ENCODE data around the gene TEN1.

The TEN1 gene

GRCh38 chr17:76009447-76009846, 30.4 kb downstream of the TEN1 start:
- Histone ChIP-seq H3K9me3 (ENCODE audit: low read length) (no peaks in the 10 kb centered on the region), H3K36me3 (ENCODE audit: insufficient read depth, low read length) (no peaks in the 10 kb centered on the region), H3K9ac (ENCODE audit: low read length) (no peak overlapping the region), H3K27me3 (ENCODE audit: control insufficient read depth in 1 of 2, insufficient read depth in 2 of 2, low read length in 2 of 2) (no peaks in the 10 kb centered on the region), H3K4me1 (ENCODE audit: insufficient read depth, low read length) (peaks cover 2% of the 10 kb centered on the region), H3K4me3 (ENCODE audit: low read depth in 1 of 2, low read length in 2 of 2) (no peak overlapping the region), H3K27ac (ENCODE audit: low read depth, low read length) (no peak overlapping the region)

GRCh38 chr17:76009969-76010661, 31.1 kb downstream of the TEN1 start:
- no peak overlapping the region for H3K9ac ChIP-seq (ENCODE audit: low read length)
- H3K27ac ChIP-seq (ENCODE audit: low read depth, low read length) = no peak overlapping the region
- no peaks in the 10 kb centered on the region for H3K36me3 ChIP-seq (ENCODE audit: insufficient read depth, low read length)
- no peak overlapping the region for H3K4me3 ChIP-seq (ENCODE audit: low read depth in 1 of 2, low read length in 2 of 2)
- peaks cover 5% of the 10 kb centered on the region for H3K4me1 ChIP-seq (ENCODE audit: insufficient read depth, low read length)
- no peaks in the 10 kb centered on the region for H3K9me3 ChIP-seq (ENCODE audit: low read length)
- no peaks in the 10 kb centered on the region for H3K27me3 ChIP-seq (ENCODE audit: control insufficient read depth in 1 of 2, insufficient read depth in 2 of 2, low read length in 2 of 2)

GRCh38 chr17:76011951-76012350, 32.9 kb downstream of the TEN1 start:
- Histone ChIP-seq H3K27ac (ENCODE audit: low read depth, low read length) (no peak overlapping the region), H3K36me3 (ENCODE audit: insufficient read depth, low read length) (no peaks in the 10 kb centered on the region), H3K4me1 (ENCODE audit: insufficient read depth, low read length) (peaks cover 5% of the 10 kb centered on the region), H3K9ac (ENCODE audit: low read length) (no peak overlapping the region), H3K27me3 (ENCODE audit: control insufficient read depth in 1 of 2, insufficient read depth in 2 of 2, low read length in 2 of 2) (no peaks in the 10 kb centered on the region), H3K9me3 (ENCODE audit: low read length) (no peaks in the 10 kb centered on the region), H3K4me3 (ENCODE audit: low read depth in 1 of 2, low read length in 2 of 2) (no peak overlapping the region)

- Histone ChIP-seq H3K27me3 (ENCODE audit: control insufficient read depth in 1 of 2, insufficient read depth in 2 of 2, low read length in 2 of 2) (no peaks in the 10 kb centered on the region), H3K27ac (ENCODE audit: low read depth, low read length) (no peak overlapping the region), H3K4me3 (ENCODE audit: low read depth in 1 of 2, low read length in 2 of 2) (no peak overlapping the region), H3K36me3 (ENCODE audit: insufficient read depth, low read length) (no peaks in the 10 kb centered on the region), H3K9ac (ENCODE audit: low read length) (no peak overlapping the region), H3K9me3 (ENCODE audit: low read length) (no peaks in the 10 kb centered on the region), H3K4me1 (ENCODE audit: insufficient read depth, low read length) (peaks cover 5% of the 10 kb centered on the region)
These were observed 34.4 kb downstream of the TEN1 start for GRCh38 chr17:76013377-76013932.

GRCh38 chr17:76014100-76014924, 35.3 kb downstream of the TEN1 start:
- H3K36me3 ChIP-seq (ENCODE audit: insufficient read depth, low read length) = no peaks in the 10 kb centered on the region
- H3K9ac ChIP-seq (ENCODE audit: low read length) = no peak overlapping the region
- no peak overlapping the region for H3K27ac ChIP-seq (ENCODE audit: low read depth, low read length)
- no peaks in the 10 kb centered on the region for H3K9me3 ChIP-seq (ENCODE audit: low read length)
- peaks cover 5% of the 10 kb centered on the region for H3K4me1 ChIP-seq (ENCODE audit: insufficient read depth, low read length)
- no peak overlapping the region for H3K4me3 ChIP-seq (ENCODE audit: low read depth in 1 of 2, low read length in 2 of 2)
- H3K27me3 ChIP-seq (ENCODE audit: control insufficient read depth in 1 of 2, insufficient read depth in 2 of 2, low read length in 2 of 2) = no peaks in the 10 kb centered on the region

- Histone ChIP-seq H3K9me3 (ENCODE audit: low read length) (no peaks in the 10 kb centered on the region), H3K27ac (ENCODE audit: low read depth, low read length) (no peak overlapping the region), H3K9ac (ENCODE audit: low read length) (no peak overlapping the region)
These were observed 35.9 kb downstream of the TEN1 start for GRCh38 chr17:76014925-76015261.

GRCh38 chr17:76017481-76018339, 38.7 kb downstream of the TEN1 start:
- no peak overlapping the region for H3K9ac ChIP-seq (ENCODE audit: low read length)
- H3K27me3 ChIP-seq (ENCODE audit: control insufficient read depth in 1 of 2, insufficient read depth in 2 of 2, low read length in 2 of 2) = no peaks in the 10 kb centered on the region
- H3K36me3 ChIP-seq (ENCODE audit: insufficient read depth, low read length) = no peaks in the 10 kb centered on the region
- peaks cover 5% of the 10 kb centered on the region for H3K4me1 ChIP-seq (ENCODE audit: insufficient read depth, low read length)
- H3K27ac ChIP-seq (ENCODE audit: low read depth, low read length) = no peak overlapping the region
- no peaks in the 10 kb centered on the region for H3K9me3 ChIP-seq (ENCODE audit: low read length)
- no peak overlapping the region for H3K4me3 ChIP-seq (ENCODE audit: low read depth in 1 of 2, low read length in 2 of 2)

More at GRCh38 chr17:76014925-76015261, 35.9 kb downstream of the TEN1 start:
- peaks cover 5% of the 10 kb centered on the region for H3K4me1 ChIP-seq (ENCODE audit: insufficient read depth, low read length)
- H3K27me3 ChIP-seq (ENCODE audit: control insufficient read depth in 1 of 2, insufficient read depth in 2 of 2, low read length in 2 of 2) = no peaks in the 10 kb centered on the region
- H3K36me3 ChIP-seq (ENCODE audit: insufficient read depth, low read length) = no peaks in the 10 kb centered on the region
- H3K4me3 ChIP-seq (ENCODE audit: low read depth in 1 of 2, low read length in 2 of 2) = no peak overlapping the region

- no peak overlapping the region for H3K9ac ChIP-seq (ENCODE audit: low read length)
- H3K4me1 ChIP-seq (ENCODE audit: insufficient read depth, low read length) = peaks cover 5% of the 10 kb centered on the region
- no peak overlapping the region for H3K4me3 ChIP-seq (ENCODE audit: low read depth in 1 of 2, low read length in 2 of 2)
- no peaks in the 10 kb centered on the region for H3K9me3 ChIP-seq (ENCODE audit: low read length)
- H3K36me3 ChIP-seq (ENCODE audit: insufficient read depth, low read length) = no peaks in the 10 kb centered on the region
- no peak overlapping the region for H3K27ac ChIP-seq (ENCODE audit: low read depth, low read length)
- H3K27me3 ChIP-seq (ENCODE audit: control insufficient read depth in 1 of 2, insufficient read depth in 2 of 2, low read length in 2 of 2) = no peaks in the 10 kb centered on the region
These were observed 39.3 kb downstream of the TEN1 start for GRCh38 chr17:76018340-76018680.

GRCh38 chr17:76018801-76019200, 39.8 kb downstream of the TEN1 start:
- Histone ChIP-seq H3K4me3 (ENCODE audit: low read depth in 1 of 2, low read length in 2 of 2) (no peak overlapping the region), H3K27ac (ENCODE audit: low read depth, low read length) (no peak overlapping the region), H3K9ac (ENCODE audit: low read length) (no peak overlapping the region), H3K27me3 (ENCODE audit: control insufficient read depth in 1 of 2, insufficient read depth in 2 of 2, low read length in 2 of 2) (no peaks in the 10 kb centered on the region), H3K4me1 (ENCODE audit: insufficient read depth, low read length) (peaks cover 5% of the 10 kb centered on the region), H3K9me3 (ENCODE audit: low read length) (no peaks in the 10 kb centered on the region), H3K36me3 (ENCODE audit: insufficient read depth, low read length) (no peaks in the 10 kb centered on the region)

- no peak overlapping the region for H3K9ac ChIP-seq (ENCODE audit: low read length)
These were observed 40.9 kb downstream of the TEN1 start for GRCh38 chr17:76019833-76020467.

GRCh38 chr17:76022285-76022684, 43.2 kb downstream of the TEN1 start:
- Histone ChIP-seq H3K27me3 (ENCODE audit: control insufficient read depth in 1 of 2, insufficient read depth in 2 of 2, low read length in 2 of 2) (no peaks in the 10 kb centered on the region), H3K9me3 (ENCODE audit: low read length) (no peaks in the 10 kb centered on the region), H3K4me1 (ENCODE audit: insufficient read depth, low read length) (no peaks in the 10 kb centered on the region), H3K36me3 (ENCODE audit: insufficient read depth, low read length) (no peaks in the 10 kb centered on the region), H3K27ac (ENCODE audit: low read depth, low read length) (no peak overlapping the region), H3K9ac (ENCODE audit: low read length) (no peak overlapping the region), H3K4me3 (ENCODE audit: low read depth in 1 of 2, low read length in 2 of 2) (no peak overlapping the region)

More at GRCh38 chr17:76019833-76020467, 40.9 kb downstream of the TEN1 start:
- Histone ChIP-seq H3K27me3 (ENCODE audit: control insufficient read depth in 1 of 2, insufficient read depth in 2 of 2, low read length in 2 of 2) (no peaks in the 10 kb centered on the region), H3K36me3 (ENCODE audit: insufficient read depth, low read length) (no peaks in the 10 kb centered on the region), H3K27ac (ENCODE audit: low read depth, low read length) (no peak overlapping the region), H3K4me3 (ENCODE audit: low read depth in 1 of 2, low read length in 2 of 2) (no peak overlapping the region), H3K9me3 (ENCODE audit: low read length) (no peaks in the 10 kb centered on the region), H3K4me1 (ENCODE audit: insufficient read depth, low read length) (no peaks in the 10 kb centered on the region)
